Progenitor cell of endocrine pancreas (in vitro differentiated cells): Measurements from ENCODE around the gene PHF13. TPM values are rescaled to one million over a fixed set of nuclear protein-coding genes. Genes with fewer than 3 reads are reported as not detected.

Source experiments
- DNase-seq: peaks from one replicate; pipeline ENCODE4 v3.0.0; 2021; ENCODE audit warnings: low spot score; ENCODE audit not compliant: unreplicated experiment
- H3K27ac Mint-ChIP-seq: 2 replicates; pipeline ENCODE4 v1.8.0; 2021; ENCODE audit warnings: mild to moderate bottlenecking, moderate library complexity, mixed read lengths
- H3K27me3 Mint-ChIP-seq: 2 replicates; pipeline ENCODE4 v1.8.0; 2021; ENCODE audit warnings: mixed read lengths
- H3K36me3 Mint-ChIP-seq: 2 replicates; pipeline ENCODE4 v1.8.0; 2022; ENCODE audit warnings: mixed read lengths; ENCODE audit not compliant: insufficient read depth
- H3K4me1 Mint-ChIP-seq: 2 replicates; pipeline ENCODE4 v1.8.0; 2021; ENCODE audit warnings: low read depth, mixed read lengths
- H3K4me3 Mint-ChIP-seq: 2 replicates; pipeline ENCODE4 v1.8.0; 2021; ENCODE audit warnings: low read depth, mild to moderate bottlenecking, moderate library complexity, mixed read lengths
- H3K9me3 Mint-ChIP-seq: 2 replicates; pipeline ENCODE4 v1.8.0; 2021; ENCODE audit warnings: low read depth, mixed read lengths
- CTCF ChIP-seq: fragments of 200-600 bp; sonication (generic); IDR thresholded peaks from one replicate; pipeline ENCODE4 v1.5.0; 2021; ENCODE audit warnings: antibody characterized with exemption, mild to moderate bottlenecking; ENCODE audit not compliant: unreplicated experiment
- total RNA-seq: library from RNA; stranded (reverse); gene quantifications from 2 replicates; pipeline ENCODE4 v1.2.1, GENCODE V29; 2021

The PHF13 gene
- total RNA-seq, 1 donor from 2014 or later: 29.1 TPM

GRCh38 chr1:6603915-6604558 is 9.5 kb upstream of the PHF13 start:
- Mint-ChIP-seq H3K36me3 (no peaks in the 10 kb centered on the region), H3K9me3 (no peaks in the 10 kb centered on the region), H3K4me1 (peaks cover 23% of the 10 kb centered on the region), H3K27me3 (no peaks in the 10 kb centered on the region), H3K4me3 (peak overlapping the region; percentile 69), H3K27ac (peak overlapping the region; percentile 99)
- DNase-seq: peak; percentile 33
- TF ChIP-seq CTCF: peak; percentile 36

GRCh38 chr1:6612641-6613360 is 730 bp upstream of the PHF13 start:
- peak; percentile 34 for DNase-seq
- Mint-ChIP-seq H3K27ac (peak overlapping the region; percentile 96), H3K9me3 (no peaks in the 10 kb centered on the region), H3K27me3 (no peaks in the 10 kb centered on the region), H3K36me3 (no peaks in the 10 kb centered on the region), H3K4me1 (peaks cover 15% of the 10 kb centered on the region), H3K4me3 (peak overlapping the region; percentile 77)
- no peak for TF ChIP-seq CTCF

GRCh38 chr1:6614019-6614928 is 743 bp downstream of the PHF13 start:
- Mint-ChIP-seq H3K9me3 (no peaks in the 10 kb centered on the region), H3K27me3 (no peaks in the 10 kb centered on the region), H3K4me3 (peak overlapping the region; percentile 77), H3K4me1 (peaks cover 15% of the 10 kb centered on the region), H3K27ac (no peak overlapping the region), H3K36me3 (peaks cover 1% of the 10 kb centered on the region)
- no peak for TF ChIP-seq CTCF
- peak; percentile 50 for DNase-seq

GRCh38 chr1:6614929-6615785 is 1.6 kb downstream of the PHF13 start:
- H3K9me3 Mint-ChIP-seq: no peaks in the 10 kb centered on the region
- peak overlapping the region; percentile 72 for H3K4me3 Mint-ChIP-seq
- no peak for TF ChIP-seq CTCF
- H3K36me3 Mint-ChIP-seq: peaks cover 4% of the 10 kb centered on the region
- H3K27me3 Mint-ChIP-seq: no peaks in the 10 kb centered on the region
- peaks cover 13% of the 10 kb centered on the region for H3K4me1 Mint-ChIP-seq
- peak overlapping the region; percentile 87 for H3K27ac Mint-ChIP-seq
- DNase-seq: no peak
